Measurements from ENCODE around the gene TMOD4. TPM values are rescaled to one million over a fixed set of nuclear protein-coding genes. Genes with fewer than 3 reads are reported as not detected.

The TMOD4 gene
- total and polyA plus RNA-seq, 2 donors = 0.76 to 2.3 TPM

DNA sequence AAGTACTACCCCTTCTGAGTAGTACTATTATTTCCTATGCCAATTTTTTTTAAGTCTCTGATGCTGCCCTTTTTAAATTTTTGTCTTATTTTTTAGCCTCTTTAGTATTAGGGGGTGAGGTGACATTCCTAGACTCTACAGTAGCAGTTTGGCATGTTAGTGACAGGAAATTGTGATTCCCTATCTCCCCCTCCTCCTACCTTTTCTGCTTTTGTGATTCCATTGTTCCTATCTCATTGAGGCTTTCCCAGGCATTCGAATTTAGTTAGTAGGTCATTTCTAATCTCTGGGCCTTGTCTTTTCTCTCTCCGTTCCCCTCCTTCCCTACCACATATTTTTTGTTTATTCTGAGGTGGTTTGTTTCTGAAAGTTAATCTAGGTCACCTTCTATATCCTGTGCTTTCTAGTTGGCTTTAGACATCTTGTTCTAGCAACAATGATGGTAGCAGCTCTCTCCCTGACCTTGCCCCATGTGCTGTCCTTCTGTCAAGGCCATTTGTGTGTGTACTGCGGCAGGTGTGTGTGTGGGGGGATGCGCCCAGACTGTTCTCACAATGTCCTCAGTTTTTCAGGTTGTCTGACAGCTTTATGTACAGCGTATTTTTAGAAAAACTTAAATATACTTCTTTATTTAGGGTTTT lies 50.9 kb downstream of the TMOD4 start:
- H3K4me1 ChIP-seq (ENCODE audit: insufficient read depth) = no peaks in the 10 kb centered on the region
- DNase-seq (ENCODE audit: extremely low spot score) = no peak
- H3K36me3 ChIP-seq (ENCODE audit: insufficient read depth) = no peaks in the 10 kb centered on the region
- H3K4me3 ChIP-seq (ENCODE audit: low read depth, low read length) = no peak overlapping the region
- H3K27ac ChIP-seq (ENCODE audit: low read depth) = no peak overlapping the region
- WGBS = 82% methylated on average over 5 of the region's 5 CpGs

Other genes starting within 250 kb of the TMOD4 start
- 47.6 TPM for gene SETDB1, start 249.6 kb downstream of the TMOD4 start, total RNA-seq
- 21.0 TPM for gene SETDB1, start 249.6 kb downstream of the TMOD4 start, polyA plus RNA-seq
- gene CERS2, start 201.1 kb downstream of the TMOD4 start, total RNA-seq = 75.1 TPM
- 131 TPM for gene CERS2, start 201.1 kb downstream of the TMOD4 start, polyA plus RNA-seq
- 5.2 TPM for gene ANXA9, start 193.7 kb downstream of the TMOD4 start, total RNA-seq
- gene ANXA9, start 193.7 kb downstream of the TMOD4 start, polyA plus RNA-seq = 0.95 TPM
- 19.7 TPM for gene MINDY1, start 169.1 kb downstream of the TMOD4 start, total RNA-seq
- gene MINDY1, start 169.1 kb downstream of the TMOD4 start, polyA plus RNA-seq = 19.6 TPM
- 19.1 TPM for gene PRUNE1, start 167.5 kb downstream of the TMOD4 start, total RNA-seq
- 23.5 TPM for gene PRUNE1, start 167.5 kb downstream of the TMOD4 start, polyA plus RNA-seq
- 10.9 TPM for gene BNIPL, start 139.4 kb downstream of the TMOD4 start, total RNA-seq
- 1.9 TPM for gene BNIPL, start 139.4 kb downstream of the TMOD4 start, polyA plus RNA-seq
- 1.4 TPM for gene C1orf56, start 128.2 kb downstream of the TMOD4 start, total RNA-seq
- 9.4 TPM for gene C1orf56, start 128.2 kb downstream of the TMOD4 start, polyA plus RNA-seq
- gene CDC42SE1, start 116.4 kb downstream of the TMOD4 start, total RNA-seq = 47.2 TPM
- 62.1 TPM for gene CDC42SE1, start 116.4 kb downstream of the TMOD4 start, polyA plus RNA-seq
- 4.8 TPM for gene MLLT11, start 115.6 kb downstream of the TMOD4 start, total RNA-seq
- gene MLLT11, start 115.6 kb downstream of the TMOD4 start, polyA plus RNA-seq = 4.9 TPM
- 16.9 TPM for gene GABPB2, start 105.2 kb downstream of the TMOD4 start, total RNA-seq
- 6.4 TPM for gene GABPB2, start 105.2 kb downstream of the TMOD4 start, polyA plus RNA-seq
- 10.4 TPM for gene SEMA6C, start 29.4 kb downstream of the TMOD4 start, total RNA-seq
- 13.7 TPM for gene SEMA6C, start 29.4 kb downstream of the TMOD4 start, polyA plus RNA-seq
- 4.0 TPM for gene TNFAIP8L2, start 19.3 kb downstream of the TMOD4 start, total RNA-seq
- gene TNFAIP8L2, start 19.3 kb downstream of the TMOD4 start, polyA plus RNA-seq = 5.4 TPM
- 6.8 TPM for gene LYSMD1, start 10.1 kb downstream of the TMOD4 start, total RNA-seq
- 14.0 TPM for gene LYSMD1, start 10.1 kb downstream of the TMOD4 start, polyA plus RNA-seq
- gene SCNM1, start 9.8 kb downstream of the TMOD4 start, total RNA-seq = 22.4 TPM
- gene SCNM1, start 9.8 kb downstream of the TMOD4 start, polyA plus RNA-seq = 49.5 TPM
- gene VPS72, start 14.2 kb upstream of the TMOD4 start, total RNA-seq = 32.1 TPM
- 44.4 TPM for gene VPS72, start 14.2 kb upstream of the TMOD4 start, polyA plus RNA-seq
- 77.0 TPM for gene PIP5K1A, start 22.6 kb upstream of the TMOD4 start, total RNA-seq
- gene PIP5K1A, start 22.6 kb upstream of the TMOD4 start, polyA plus RNA-seq = 22.1 TPM
- 77.2 TPM for gene PSMD4, start 78.8 kb upstream of the TMOD4 start, total RNA-seq
- 191 TPM for gene PSMD4, start 78.8 kb upstream of the TMOD4 start, polyA plus RNA-seq
- gene ZNF687, start 106.3 kb upstream of the TMOD4 start, total RNA-seq = 8.1 TPM
- gene ZNF687, start 106.3 kb upstream of the TMOD4 start, polyA plus RNA-seq = 15.9 TPM
- 26.5 TPM for gene PI4KB, start 151.4 kb upstream of the TMOD4 start, total RNA-seq
- 45.5 TPM for gene PI4KB, start 151.4 kb upstream of the TMOD4 start, polyA plus RNA-seq
- 42.9 TPM for gene RFX5, start 171.3 kb upstream of the TMOD4 start, total RNA-seq
- 31.2 TPM for gene RFX5, start 171.3 kb upstream of the TMOD4 start, polyA plus RNA-seq
- gene SELENBP1, start 196.7 kb upstream of the TMOD4 start, total RNA-seq = 32.9 TPM
- gene SELENBP1, start 196.7 kb upstream of the TMOD4 start, polyA plus RNA-seq = 82.8 TPM
- gene PSMB4, start 223.6 kb upstream of the TMOD4 start, total RNA-seq = 217 TPM
- 323 TPM for gene PSMB4, start 223.6 kb upstream of the TMOD4 start, polyA plus RNA-seq